Mesendoderm (in vitro differentiated cells): ENCODE results near the gene JUNB.
A peak's percentile ranks its signal among the peaks of the same experiment; 100 is the strongest.

ENCODE experiments used
- DNase-seq: peaks from one replicate; pipeline ENCODE4 v3.0.0; 2013
- H2AK5ac ChIP-seq: 2 replicates; pipeline ENCODE4 v1.6.1; 2013; ENCODE audit warnings: low read length, inconsistent platforms
- H2BK120ac ChIP-seq: 2 replicates; pipeline ENCODE4 v1.6.1; 2013; ENCODE audit warnings: low read depth, mild to moderate bottlenecking, low read length, moderate library complexity, mixed read lengths
- H2BK15ac ChIP-seq: replicated peaks from 2 replicates; pipeline ENCODE4 v1.6.1; 2013; ENCODE audit warnings: low read depth, mild to moderate bottlenecking, moderate library complexity
- H2BK5ac ChIP-seq: 2 replicates; pipeline ENCODE4 v1.6.1; 2013; ENCODE audit warnings: low read length, inconsistent platforms
- H3K18ac ChIP-seq: 2 replicates; pipeline ENCODE4 v1.6.1; 2013; ENCODE audit warnings: mild to moderate bottlenecking, low read length, mixed read lengths
- H3K23ac ChIP-seq: one replicate; pipeline ENCODE4 v1.6.1; 2013; ENCODE audit warnings: low read length
- H3K27ac ChIP-seq: 2 replicates; pipeline ENCODE4 v1.5.1; 2013; ENCODE audit warnings: low read depth, mild to moderate bottlenecking, inconsistent platforms, low read length, moderate library complexity
- H3K27me3 ChIP-seq: 2 replicates; pipeline ENCODE4 v1.6.1; 2013; ENCODE audit warnings: low read length, control low read depth, mild to moderate bottlenecking, inconsistent platforms; ENCODE audit not compliant: insufficient read depth, poor library complexity
- H3K36me3 ChIP-seq: 2 replicates; pipeline ENCODE4 v1.6.1; 2013; ENCODE audit warnings: low read length, inconsistent platforms; ENCODE audit not compliant: control insufficient read depth, insufficient read depth
- H3K4ac ChIP-seq: one replicate; pipeline ENCODE4 v1.6.1; 2013; ENCODE audit warnings: low read depth, mild to moderate bottlenecking, low read length, moderate library complexity
- H3K4me1 ChIP-seq: 2 replicates; pipeline ENCODE4 v1.6.1; 2013; ENCODE audit warnings: low read depth, low read length, inconsistent platforms; ENCODE audit not compliant: control insufficient read depth
- H3K4me2 ChIP-seq: 2 replicates; pipeline ENCODE4 v1.6.1; 2013; ENCODE audit warnings: low read length
- H3K4me3 ChIP-seq: 2 replicates; pipeline ENCODE4 v1.5.1; 2013; ENCODE audit warnings: mild to moderate bottlenecking, low read length
- H3K56ac ChIP-seq: one replicate; pipeline ENCODE4 v1.6.1; 2013; ENCODE audit warnings: low read length
- H3K79me1 ChIP-seq: 2 replicates; pipeline ENCODE4 v1.6.1; 2013; ENCODE audit warnings: low read length, inconsistent platforms
- H3K79me2 ChIP-seq: 2 replicates; pipeline ENCODE4 v1.6.1; 2013; ENCODE audit warnings: mild to moderate bottlenecking, low read length; ENCODE audit not compliant: control insufficient read depth, insufficient read depth
- H3K9ac ChIP-seq: 2 replicates; pipeline ENCODE4 v1.6.1; 2013; ENCODE audit warnings: low read length, inconsistent platforms
- H4K5ac ChIP-seq: one replicate; pipeline ENCODE4 v1.6.1; 2013; ENCODE audit warnings: low read length
- H4K8ac ChIP-seq: one replicate; pipeline ENCODE4 v1.6.1; 2013; ENCODE audit warnings: low read depth, mild to moderate bottlenecking, control low read depth, low read length, moderate library complexity
- WGBS: extraction: QIAGEN DNeasy Blood & Tissue Kit; methylation state at CpG from one replicate; pipeline ENCODE4 v1.1.7; 2013; ENCODE audit warnings: low lambda C conversion rate, missing lambda C conversion rate; ENCODE audit not compliant: insufficient coverage; ENCODE audit errors: extremely low coverage; 5-methylcytosine and 5-hydroxymethylcytosine counted together

Gene JUNB

DNA sequence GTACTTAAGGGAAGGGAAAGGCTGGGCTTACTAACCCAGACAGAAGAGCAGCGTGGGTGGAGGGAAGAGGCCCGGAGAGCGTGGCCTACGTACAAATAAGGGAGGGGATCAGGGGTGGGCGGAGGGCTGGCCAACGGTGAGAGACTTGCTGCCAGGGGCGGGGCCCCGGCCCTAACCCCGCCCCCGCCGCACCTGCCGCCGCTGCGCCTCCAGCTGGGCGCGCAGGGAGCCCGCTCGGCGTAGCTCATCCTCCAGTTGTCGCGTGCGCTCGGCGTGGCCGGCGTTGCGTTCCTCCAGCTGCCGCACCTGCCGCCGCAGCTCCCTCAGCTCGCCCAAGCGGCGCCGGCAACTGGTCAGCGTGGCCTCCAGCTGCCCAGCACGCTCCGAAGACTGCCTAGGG lies 21.6 kb upstream of the JUNB start:
- peak; percentile 84 for DNase-seq
- H3K4me2 ChIP-seq, result no peak overlapping the region
- no peak overlapping the region for H2BK120ac ChIP-seq
- H3K23ac ChIP-seq, result no peak overlapping the region
- H2BK15ac ChIP-seq, result no peak overlapping the region
- no peaks in the 10 kb centered on the region for H3K27me3 ChIP-seq
- H2BK5ac ChIP-seq, result no peak overlapping the region
- no peaks in the 10 kb centered on the region for H3K4me1 ChIP-seq
- no peak overlapping the region for H3K4ac ChIP-seq
- no peak overlapping the region for H4K8ac ChIP-seq
- no peak overlapping the region for H3K18ac ChIP-seq
- H3K36me3 ChIP-seq, result peaks cover under 1% of the 10 kb centered on the region
- no peak overlapping the region for H2AK5ac ChIP-seq
- no peak overlapping the region for H3K56ac ChIP-seq
- no peaks in the 10 kb centered on the region for H3K79me1 ChIP-seq
- no peaks in the 10 kb centered on the region for H3K79me2 ChIP-seq
- H3K27ac ChIP-seq, result no peak overlapping the region
- WGBS, result no CpG with 5 or more reads among the region's 37 CpGs
- peak overlapping the region; percentile 12 for H3K9ac ChIP-seq
- no peak overlapping the region for H3K4me3 ChIP-seq
- H4K5ac ChIP-seq, result no peak overlapping the region

- H3K4me1 ChIP-seq, result no peaks in the 10 kb centered on the region
- no peak overlapping the region for H3K18ac ChIP-seq
- no peak overlapping the region for H2BK5ac ChIP-seq
- H4K5ac ChIP-seq, result no peak overlapping the region
- no peak overlapping the region for H2BK120ac ChIP-seq
- no peaks in the 10 kb centered on the region for H3K79me2 ChIP-seq
- H3K4me3 ChIP-seq, result no peak overlapping the region
- no peaks in the 10 kb centered on the region for H3K27me3 ChIP-seq
- WGBS, result no CpG with 5 or more reads among the region's 13 CpGs
- H3K27ac ChIP-seq, result no peak overlapping the region
- H4K8ac ChIP-seq, result no peak overlapping the region
- no peak for DNase-seq
- no peak overlapping the region for H2AK5ac ChIP-seq
- no peaks in the 10 kb centered on the region for H3K36me3 ChIP-seq
- no peak overlapping the region for H3K4ac ChIP-seq
- no peak overlapping the region for H3K23ac ChIP-seq
- H3K56ac ChIP-seq, result no peak overlapping the region
- H3K9ac ChIP-seq, result no peak overlapping the region
- H2BK15ac ChIP-seq, result no peak overlapping the region
- H3K4me2 ChIP-seq, result no peak overlapping the region
- no peaks in the 10 kb centered on the region for H3K79me1 ChIP-seq
Measured at GRCh38 chr19:12770922-12771321, 20.4 kb upstream of the JUNB start.

- Histone ChIP-seq H3K36me3 (no peaks in the 10 kb centered on the region), H3K79me1 (no peaks in the 10 kb centered on the region), H3K27me3 (no peaks in the 10 kb centered on the region), H2BK120ac (no peak overlapping the region), H3K4ac (no peak overlapping the region), H4K8ac (no peak overlapping the region), H4K5ac (no peak overlapping the region), H3K4me2 (no peak overlapping the region), H3K27ac (no peak overlapping the region), H2BK15ac (no peak overlapping the region), H3K4me3 (no peak overlapping the region), H3K9ac (no peak overlapping the region), H3K79me2 (no peaks in the 10 kb centered on the region), H3K4me1 (no peaks in the 10 kb centered on the region), H2AK5ac (no peak overlapping the region), H2BK5ac (no peak overlapping the region), H3K23ac (no peak overlapping the region), H3K56ac (no peak overlapping the region), H3K18ac (no peak overlapping the region)
- no peak for DNase-seq
- no CpG with 5 or more reads among the region's 4 CpGs for WGBS
Measured at GRCh38 chr19:12772323-12772722, 19.0 kb upstream of the JUNB start.

DNA sequence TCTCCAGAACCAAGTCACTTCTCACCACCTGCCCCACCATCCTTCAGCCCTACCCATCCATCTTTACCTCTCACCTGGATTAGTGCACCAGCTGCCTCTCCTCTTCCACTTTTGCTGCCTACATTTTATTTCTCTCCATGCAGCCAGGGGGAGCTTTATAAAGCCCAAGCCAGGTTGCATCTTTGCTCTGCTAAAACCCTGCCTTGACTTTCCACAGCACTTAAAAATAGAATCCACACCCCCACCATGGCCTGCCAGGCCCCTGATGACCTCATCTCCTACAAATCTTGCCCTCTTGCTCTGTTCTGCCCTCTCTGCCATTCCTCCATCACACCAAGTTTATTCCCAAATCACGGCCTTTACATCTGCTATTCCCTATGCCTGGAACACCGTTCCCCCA lies 17.7 kb upstream of the JUNB start:
- Histone ChIP-seq H3K4me1 (peaks cover 2% of the 10 kb centered on the region), H4K5ac (no peak overlapping the region), H3K79me1 (no peaks in the 10 kb centered on the region)

DNA sequence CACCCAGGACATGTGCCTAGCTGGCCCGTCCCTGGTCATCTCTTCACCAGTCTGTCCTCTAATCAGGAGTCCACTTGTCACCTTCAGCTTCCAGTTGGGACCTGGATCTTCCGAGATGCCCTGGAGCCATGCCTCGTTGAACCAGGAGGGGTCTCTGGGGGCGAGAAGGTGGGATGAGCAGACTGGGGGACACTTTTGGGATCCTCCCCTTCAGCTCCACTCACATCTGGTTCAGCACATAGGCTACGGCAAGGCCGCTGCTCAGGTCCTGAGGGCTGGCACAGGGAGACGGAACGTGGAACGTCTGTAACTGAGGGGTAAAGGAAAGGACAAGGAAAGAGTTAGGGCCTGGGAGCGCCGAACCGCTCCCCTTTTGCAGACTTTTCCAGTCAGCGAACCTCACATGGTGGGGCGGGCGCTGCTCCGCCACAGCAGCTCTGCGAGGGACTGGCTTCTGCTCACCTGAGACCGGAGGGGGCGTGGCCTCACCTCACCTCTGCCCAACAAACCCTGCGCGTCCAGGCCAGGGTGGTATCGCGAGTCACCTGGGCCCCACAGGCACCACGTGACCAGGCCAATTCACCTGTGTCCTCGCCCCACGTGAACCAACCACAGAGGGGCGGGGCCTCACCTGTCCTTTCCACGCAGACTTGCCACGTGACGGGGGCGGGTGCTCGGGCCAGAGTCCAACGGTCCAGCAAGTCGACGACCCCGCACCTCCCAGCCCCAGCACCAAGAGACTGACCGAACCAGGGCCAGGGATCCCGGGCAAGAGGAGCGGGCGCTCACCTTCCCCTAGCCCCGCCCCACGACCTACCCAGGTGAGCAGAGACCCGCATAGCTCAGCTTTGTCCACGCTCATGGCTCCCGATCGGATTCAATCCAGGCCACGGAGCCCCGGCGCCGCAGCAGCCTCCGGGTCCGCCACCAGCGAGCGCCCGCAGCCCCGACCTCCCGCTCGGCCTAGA lies 16.4 kb upstream of the JUNB start, which contains the start of gene HOOK2:
Gene HOOK2, minus strand, starts transcription at position 965 of the 968 bp plus-strand sequence. Its CDS starts 103 bp downstream, at position 862.
- no peak within 1 kb of the TSS for H2BK120ac ChIP-seq
- peak within 1 kb of the TSS; percentile 87 for H3K4me2 ChIP-seq
- no peaks in the 10 kb centered on the region for H3K79me2 ChIP-seq
- H3K23ac ChIP-seq, result no peak within 1 kb of the TSS
- H3K4me3 ChIP-seq, result peak within 1 kb of the TSS; percentile 45
- H3K27ac ChIP-seq, result peak within 1 kb of the TSS; percentile 15
- H3K9ac ChIP-seq, result peak within 1 kb of the TSS; percentile 77
- peak within 1 kb of the TSS; percentile 95 for H3K56ac ChIP-seq
- WGBS, result no CpG with 5 or more reads among the region's 58 CpGs
- H2AK5ac ChIP-seq, result no peak within 1 kb of the TSS
- no peaks in the 10 kb centered on the region for H3K36me3 ChIP-seq
- no peaks in the 10 kb centered on the region for H3K27me3 ChIP-seq
- peak within 1 kb of the TSS; percentile 13 for H3K18ac ChIP-seq
- H3K4ac ChIP-seq, result no peak within 1 kb of the TSS
- peaks cover 8% of the 10 kb centered on the region for H3K4me1 ChIP-seq
- no peak within 1 kb of the TSS for H4K5ac ChIP-seq
- H2BK15ac ChIP-seq, result no peak within 1 kb of the TSS
- H3K79me1 ChIP-seq, result no peaks in the 10 kb centered on the region
- H4K8ac ChIP-seq, result no peak within 1 kb of the TSS
- DNase-seq, result peak; percentile 91
- no peak within 1 kb of the TSS for H2BK5ac ChIP-seq

More for the DNA sequence above, 17.7 kb upstream of the JUNB start:
- H2BK5ac ChIP-seq, result no peak overlapping the region
- no peak overlapping the region for H3K27ac ChIP-seq
- no peak overlapping the region for H3K18ac ChIP-seq
- H3K4me3 ChIP-seq, result no peak overlapping the region
- no peak overlapping the region for H3K4ac ChIP-seq
- H2BK120ac ChIP-seq, result no peak overlapping the region
- no peak overlapping the region for H3K4me2 ChIP-seq
- no peaks in the 10 kb centered on the region for H3K79me2 ChIP-seq
- no CpG with 5 or more reads among the region's 2 CpGs for WGBS
- no peaks in the 10 kb centered on the region for H3K36me3 ChIP-seq
- no peak overlapping the region for H2BK15ac ChIP-seq
- no peak overlapping the region for H4K8ac ChIP-seq
- no peak overlapping the region for H3K9ac ChIP-seq
- DNase-seq, result peak; percentile 69
- H3K56ac ChIP-seq, result no peak overlapping the region
- H3K23ac ChIP-seq, result no peak overlapping the region
- H2AK5ac ChIP-seq, result no peak overlapping the region
- no peaks in the 10 kb centered on the region for H3K27me3 ChIP-seq
